ENCODE measurements around the gene ESPNL.
A peak's percentile ranks its signal among the peaks of the same experiment; 100 is the strongest.
"Not testable (repeated sequence)": the region's sequence is repeated elsewhere in the genome, so short reads cannot be mapped to it uniquely, and the experiment has no call there.

ESPNL gene

GRCh38 chr2:238100049-238100820, at the start of gene ESPNL:
Gene ESPNL, plus strand, starts transcription at chr2:238100340. Its CDS starts 80 bp downstream, at chr2:238100420.
- no peak within 1 kb of the TSS for H3K4me3 ChIP-seq (ENCODE audit: low read length)
- peak; percentile 20 for DNase-seq (ENCODE audit: low read depth)
- no peak for TF ChIP-seq CTCF (IDR thresholded peaks at IDR 0.05; ENCODE audit: insufficient read depth, low read depth, low read length, missing control alignments)

- no peak for DNase-seq (ENCODE audit: low read depth)
- no peak for TF ChIP-seq CTCF (IDR thresholded peaks at IDR 0.05; ENCODE audit: insufficient read depth, low read depth, low read length, missing control alignments)
- H3K4me3 ChIP-seq (ENCODE audit: low read length) = no peak overlapping the region
Measured at GRCh38 chr2:238053191-238053776, 46.9 kb upstream of the ESPNL start.

GRCh38 chr2:238055841-238056240, 44.3 kb upstream of the ESPNL start:
- no peak overlapping the region for H3K4me3 ChIP-seq (ENCODE audit: low read length)
- TF ChIP-seq CTCF (IDR thresholded peaks at IDR 0.05; ENCODE audit: insufficient read depth, low read depth, low read length, missing control alignments) = no peak
- no peak for DNase-seq (ENCODE audit: low read depth)

- DNase-seq (ENCODE audit: low read depth); H3K4me3 ChIP-seq (ENCODE audit: low read length): not testable (repeated sequence)
Measured at GRCh38 chr2:238057696-238058575, 42.2 kb upstream of the ESPNL start.

- TF ChIP-seq CTCF (IDR thresholded peaks at IDR 0.05; ENCODE audit: insufficient read depth, low read depth, low read length, missing control alignments) = no peak
- DNase-seq (ENCODE audit: low read depth) = no peak
- peak overlapping the region; percentile 83 for H3K4me3 ChIP-seq (ENCODE audit: low read length)
Measured at GRCh38 chr2:238059505-238059904, 40.6 kb upstream of the ESPNL start.

GRCh38 chr2:238060096-238060541, 40.0 kb upstream of the ESPNL start:
- no peak for TF ChIP-seq CTCF (IDR thresholded peaks at IDR 0.05; ENCODE audit: insufficient read depth, low read depth, low read length, missing control alignments)
- no peak for DNase-seq (ENCODE audit: low read depth)
- peak overlapping the region; percentile 83 for H3K4me3 ChIP-seq (ENCODE audit: low read length)
